IMR-90 (cell line): ENCODE measurements around the gene KPNA1.

ENCODE experiments used
- CEBPB ChIP-seq: IDR thresholded peaks from 2 replicates; pipeline ENCODE4 v1.6.1; 2012; ENCODE audit warnings: low read depth, low read length, improper control_type of control experiment
- CHD1 ChIP-seq: IDR thresholded peaks from 2 replicates; pipeline ENCODE4 v1.6.1; 2012; ENCODE audit warnings: low read depth, low read length, improper control_type of control experiment
- POLR2A ChIP-seq: IDR thresholded peaks from 2 replicates; pipeline ENCODE4 v1.6.1; 2012; ENCODE audit warnings: mild to moderate bottlenecking, low read depth, low read length
- RAD21 ChIP-seq: IDR thresholded peaks from 2 replicates; pipeline ENCODE4 v1.6.1; 2012; ENCODE audit warnings: low read length, improper control_type of control experiment
- SMC3 ChIP-seq: fragments of 150-350 bp; IDR thresholded peaks from 2 replicates; pipeline ENCODE4 v1.6.1; 2016; ENCODE audit warnings: low read depth, mild to moderate bottlenecking, antibody characterized with exemption, low read length, moderate library complexity
- TF ChIP-seq, protein P1 (sequence below): conservative IDR thresholded peaks from 2 replicates; pipeline ENCODE4 v1.5.1; 2012; ENCODE audit warnings: mild to moderate bottlenecking, low read depth, low read length, improper control_type of control experiment
- TF ChIP-seq, protein P2 (sequence below): fragments of 150-350 bp; IDR thresholded peaks from 2 replicates; pipeline ENCODE4 v1.6.1; 2016; ENCODE audit warnings: low read depth, mild to moderate bottlenecking, low read length, moderate library complexity, borderline replicate concordance
- TF ChIP-seq, protein P3 (sequence below): fragments of 150-350 bp; IDR thresholded peaks from 2 replicates; pipeline ENCODE4 v1.6.1; 2017; ENCODE audit warnings: mild to moderate bottlenecking, antibody characterized with exemption, low read length, low read depth

DNA sequence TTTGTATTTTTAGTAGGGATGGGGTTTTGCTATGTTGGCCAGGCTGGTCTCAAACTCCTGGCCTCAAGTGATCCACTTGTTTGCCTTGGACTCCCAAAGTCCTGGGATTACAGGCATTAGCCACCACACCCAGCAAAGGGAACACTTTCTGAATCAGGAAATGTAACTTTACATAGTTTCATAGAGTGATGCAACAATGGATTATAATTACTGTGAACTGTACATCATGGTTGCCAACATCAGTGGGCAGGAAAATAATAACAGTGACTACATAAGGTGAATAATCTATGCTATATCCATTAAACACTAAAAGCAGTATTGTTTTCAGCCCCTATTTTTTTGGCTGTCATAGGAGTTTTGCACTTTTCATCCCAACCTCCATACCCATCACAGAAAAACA lies 5.0 kb upstream of the KPNA1 start:
- TF ChIP-seq, protein P1, sequence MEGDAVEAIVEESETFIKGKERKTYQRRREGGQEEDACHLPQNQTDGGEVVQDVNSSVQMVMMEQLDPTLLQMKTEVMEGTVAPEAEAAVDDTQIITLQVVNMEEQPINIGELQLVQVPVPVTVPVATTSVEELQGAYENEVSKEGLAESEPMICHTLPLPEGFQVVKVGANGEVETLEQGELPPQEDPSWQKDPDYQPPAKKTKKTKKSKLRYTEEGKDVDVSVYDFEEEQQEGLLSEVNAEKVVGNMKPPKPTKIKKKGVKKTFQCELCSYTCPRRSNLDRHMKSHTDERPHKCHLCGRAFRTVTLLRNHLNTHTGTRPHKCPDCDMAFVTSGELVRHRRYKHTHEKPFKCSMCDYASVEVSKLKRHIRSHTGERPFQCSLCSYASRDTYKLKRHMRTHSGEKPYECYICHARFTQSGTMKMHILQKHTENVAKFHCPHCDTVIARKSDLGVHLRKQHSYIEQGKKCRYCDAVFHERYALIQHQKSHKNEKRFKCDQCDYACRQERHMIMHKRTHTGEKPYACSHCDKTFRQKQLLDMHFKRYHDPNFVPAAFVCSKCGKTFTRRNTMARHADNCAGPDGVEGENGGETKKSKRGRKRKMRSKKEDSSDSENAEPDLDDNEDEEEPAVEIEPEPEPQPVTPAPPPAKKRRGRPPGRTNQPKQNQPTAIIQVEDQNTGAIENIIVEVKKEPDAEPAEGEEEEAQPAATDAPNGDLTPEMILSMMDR = no peak
- TF ChIP-seq POLR2A (no peak), SMC3 (no peak), RAD21 (no peak), CHD1 (no peak), CEBPB (peak; percentile 70; the same call in 1 of the 2 replicates)
- TF ChIP-seq, protein P2, sequence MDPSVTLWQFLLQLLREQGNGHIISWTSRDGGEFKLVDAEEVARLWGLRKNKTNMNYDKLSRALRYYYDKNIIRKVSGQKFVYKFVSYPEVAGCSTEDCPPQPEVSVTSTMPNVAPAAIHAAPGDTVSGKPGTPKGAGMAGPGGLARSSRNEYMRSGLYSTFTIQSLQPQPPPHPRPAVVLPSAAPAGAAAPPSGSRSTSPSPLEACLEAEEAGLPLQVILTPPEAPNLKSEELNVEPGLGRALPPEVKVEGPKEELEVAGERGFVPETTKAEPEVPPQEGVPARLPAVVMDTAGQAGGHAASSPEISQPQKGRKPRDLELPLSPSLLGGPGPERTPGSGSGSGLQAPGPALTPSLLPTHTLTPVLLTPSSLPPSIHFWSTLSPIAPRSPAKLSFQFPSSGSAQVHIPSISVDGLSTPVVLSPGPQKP = no peak
- TF ChIP-seq, protein P3, sequence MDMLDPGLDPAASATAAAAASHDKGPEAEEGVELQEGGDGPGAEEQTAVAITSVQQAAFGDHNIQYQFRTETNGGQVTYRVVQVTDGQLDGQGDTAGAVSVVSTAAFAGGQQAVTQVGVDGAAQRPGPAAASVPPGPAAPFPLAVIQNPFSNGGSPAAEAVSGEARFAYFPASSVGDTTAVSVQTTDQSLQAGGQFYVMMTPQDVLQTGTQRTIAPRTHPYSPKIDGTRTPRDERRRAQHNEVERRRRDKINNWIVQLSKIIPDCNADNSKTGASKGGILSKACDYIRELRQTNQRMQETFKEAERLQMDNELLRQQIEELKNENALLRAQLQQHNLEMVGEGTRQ = no peak
